ENCODE measurements around the gene CGNL1. TPM values are rescaled to one million over a fixed set of nuclear protein-coding genes. Genes with fewer than 3 reads are reported as not detected.

Gene CGNL1
- total RNA-seq, 4 donors from 2014 or later, result 9.6 to 21.3 (median 13.1) TPM

DNA sequence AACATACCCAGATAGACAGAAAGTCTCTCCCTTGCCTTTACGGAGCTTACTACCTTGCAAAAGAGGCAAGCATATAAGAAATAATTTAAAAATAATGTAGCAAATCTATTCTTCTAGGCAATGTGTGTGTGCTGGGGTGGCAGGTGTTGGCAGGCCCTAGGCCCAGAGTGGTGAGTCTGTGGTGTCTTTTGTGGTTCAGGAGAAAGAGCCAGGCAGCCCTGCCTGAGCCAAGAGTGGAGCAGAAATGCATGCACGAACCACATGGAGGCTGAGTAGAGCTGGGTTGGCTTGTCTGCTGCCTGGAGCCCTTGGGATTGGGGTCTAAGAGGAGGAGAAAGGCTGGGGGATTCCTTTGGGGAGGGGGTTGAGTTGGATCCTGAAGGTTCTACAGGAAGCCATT, 145.2 kb downstream of the CGNL1 start:
- H3K27me3 ChIP-seq, result no peaks in the 10 kb centered on the region
- H3K4me3 ChIP-seq, result no peak overlapping the region
- H3K36me3 ChIP-seq, result peaks cover 0 to 10% (median 2%) of the 10 kb centered on the region in 4 donors
- intact Hi-C loops (cut with DNase I), result loop anchor here (10.0 kb wide), 1 partner anchor 1037 kb away; no protein-coding TSS in a partner anchor
- 86% methylated on average over 2 of the region's 2 CpGs for WGBS
- TF ChIP-seq, protein P1, sequence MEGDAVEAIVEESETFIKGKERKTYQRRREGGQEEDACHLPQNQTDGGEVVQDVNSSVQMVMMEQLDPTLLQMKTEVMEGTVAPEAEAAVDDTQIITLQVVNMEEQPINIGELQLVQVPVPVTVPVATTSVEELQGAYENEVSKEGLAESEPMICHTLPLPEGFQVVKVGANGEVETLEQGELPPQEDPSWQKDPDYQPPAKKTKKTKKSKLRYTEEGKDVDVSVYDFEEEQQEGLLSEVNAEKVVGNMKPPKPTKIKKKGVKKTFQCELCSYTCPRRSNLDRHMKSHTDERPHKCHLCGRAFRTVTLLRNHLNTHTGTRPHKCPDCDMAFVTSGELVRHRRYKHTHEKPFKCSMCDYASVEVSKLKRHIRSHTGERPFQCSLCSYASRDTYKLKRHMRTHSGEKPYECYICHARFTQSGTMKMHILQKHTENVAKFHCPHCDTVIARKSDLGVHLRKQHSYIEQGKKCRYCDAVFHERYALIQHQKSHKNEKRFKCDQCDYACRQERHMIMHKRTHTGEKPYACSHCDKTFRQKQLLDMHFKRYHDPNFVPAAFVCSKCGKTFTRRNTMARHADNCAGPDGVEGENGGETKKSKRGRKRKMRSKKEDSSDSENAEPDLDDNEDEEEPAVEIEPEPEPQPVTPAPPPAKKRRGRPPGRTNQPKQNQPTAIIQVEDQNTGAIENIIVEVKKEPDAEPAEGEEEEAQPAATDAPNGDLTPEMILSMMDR (IDR thresholded peaks at IDR 0.05), result no peak
- TF ChIP-seq POLR2A (IDR thresholded peaks at IDR 0.05; ENCODE audit: low read depth) (no peak), EP300 (IDR thresholded peaks at IDR 0.05) (no peak), POLR2AphosphoS5 (IDR thresholded peaks at IDR 0.05) (no peak)
- H3K27ac ChIP-seq (replicated peaks in 1 of 4), result no peak overlapping the region
- peaks cover 0 to 10% (median 0%) of the 10 kb centered on the region in 4 donors for H3K4me1 ChIP-seq
- DNase-seq (ENCODE audit: extremely low spot score), result no peak
- H3K9me3 ChIP-seq, result no peaks in the 10 kb centered on the region

DNA sequence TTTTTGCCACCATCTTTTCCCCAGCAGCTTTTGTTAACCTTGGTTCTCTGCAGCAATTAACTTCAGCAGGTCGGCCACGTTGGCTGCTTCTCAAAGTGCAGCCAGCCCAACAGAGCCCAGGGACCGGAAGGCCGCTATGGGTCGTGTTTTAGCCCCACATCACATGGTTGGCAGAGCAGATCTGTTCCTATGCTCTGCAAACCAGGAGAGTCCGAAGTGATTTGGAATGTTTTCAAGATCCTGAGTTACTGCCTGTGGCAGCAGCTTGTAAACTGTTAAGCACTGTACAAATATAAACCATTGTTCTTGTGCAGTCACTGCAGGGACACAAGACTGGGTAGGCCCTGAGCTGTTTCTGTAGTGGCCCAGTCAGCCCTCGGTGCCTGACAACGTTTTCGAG, 145.8 kb downstream of the CGNL1 start:
- TF ChIP-seq EP300 (IDR thresholded peaks at IDR 0.05), result no peak
- no peak for TF ChIP-seq POLR2A (IDR thresholded peaks at IDR 0.05; ENCODE audit: low read depth)
- no peak for TF ChIP-seq POLR2AphosphoS5 (IDR thresholded peaks at IDR 0.05)
- TF ChIP-seq, protein P1 (IDR thresholded peaks at IDR 0.05), result no peak
- H3K9me3 ChIP-seq, result no peaks in the 10 kb centered on the region
- H3K4me3 ChIP-seq, result no peak overlapping the region
- peaks cover 0 to 10% (median 2%) of the 10 kb centered on the region in 4 donors for H3K36me3 ChIP-seq
- no peak overlapping the region for H3K27ac ChIP-seq (replicated peaks in 1 of 4)
- peaks cover 0 to 10% (median under 1%) of the 10 kb centered on the region in 4 donors for H3K4me1 ChIP-seq
- intact Hi-C loops (cut with DNase I), result loop anchor here (10.0 kb wide), 1 partner anchor 1037 kb away; no protein-coding TSS in a partner anchor
- 80% methylated on average over 9 of the region's 9 CpGs for WGBS
- DNase-seq (ENCODE audit: extremely low spot score), result no peak
- no peaks in the 10 kb centered on the region for H3K27me3 ChIP-seq

DNA sequence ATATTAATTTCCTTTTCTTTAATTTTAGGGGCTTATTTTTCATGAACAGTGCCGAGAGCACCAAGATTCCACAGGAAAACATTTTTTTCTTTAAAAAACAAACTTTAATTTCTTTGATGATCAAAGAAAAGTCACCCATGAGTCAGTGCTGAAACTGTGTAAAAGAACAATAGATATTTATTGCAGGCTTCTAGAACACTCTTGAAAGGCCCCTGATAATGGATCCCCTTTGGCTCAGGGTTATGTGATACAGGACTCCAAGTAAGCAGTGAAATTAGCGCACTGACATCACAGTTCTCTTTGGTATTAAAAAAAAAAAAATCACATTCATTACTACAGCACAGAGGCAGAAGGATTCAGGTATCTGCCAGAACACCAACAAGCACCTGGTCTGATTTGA, 149.3 kb downstream of the CGNL1 start:
- TF ChIP-seq EP300 (IDR thresholded peaks at IDR 0.05), result no peak
- no peak for TF ChIP-seq POLR2A (IDR thresholded peaks at IDR 0.05; ENCODE audit: low read depth)
- TF ChIP-seq, protein P1 (IDR thresholded peaks at IDR 0.05), result no peak
- no peak for TF ChIP-seq POLR2AphosphoS5 (IDR thresholded peaks at IDR 0.05)
- intact Hi-C loops (cut with DNase I), result loop anchor here (10.0 kb wide), 1 partner anchor 1041 kb away; no protein-coding TSS in a partner anchor
- Histone ChIP-seq H3K4me3 (no peak overlapping the region), H3K27me3 (no peaks in the 10 kb centered on the region), H3K9me3 (no peaks in the 10 kb centered on the region), H3K36me3 (peaks cover 0 to 10% (median 4%) of the 10 kb centered on the region in 4 donors), H3K4me1 (peaks cover 0 to 17% (median 4%) of the 10 kb centered on the region in 4 donors), H3K27ac (replicated peaks in 1 of 4) (no peak overlapping the region)
- DNase-seq (ENCODE audit: extremely low spot score), result no peak
- WGBS, result 96% methylated on average over 2 of the region's 2 CpGs

DNA sequence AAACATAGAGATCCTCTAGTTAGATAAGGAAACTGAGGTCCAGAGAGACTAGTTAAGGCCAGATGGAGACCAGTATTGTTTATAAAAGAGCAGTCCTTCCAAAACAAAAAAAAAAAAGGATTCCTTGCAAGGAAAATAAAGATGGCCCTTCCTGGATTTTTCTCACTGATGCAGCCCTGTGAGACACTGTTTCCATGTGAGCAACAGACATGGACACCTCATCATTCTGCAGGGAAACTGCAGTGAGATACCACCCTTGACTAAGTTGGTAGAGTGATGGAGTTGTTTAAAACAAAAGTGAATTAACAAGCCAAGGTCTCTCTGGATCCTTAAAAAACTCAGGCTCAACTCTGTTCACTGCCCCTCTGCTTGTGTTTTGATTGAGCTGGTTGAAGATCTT, 149.8 kb downstream of the CGNL1 start:
- no peaks in the 10 kb centered on the region for H3K9me3 ChIP-seq
- intact Hi-C loops (cut with DNase I), result loop anchor here (10.0 kb wide), 1 partner anchor 1041 kb away; no protein-coding TSS in a partner anchor
- no peak for DNase-seq (ENCODE audit: extremely low spot score)
- no peak overlapping the region for H3K27ac ChIP-seq (replicated peaks in 1 of 4)
- H3K4me1 ChIP-seq, result peaks cover 0 to 17% (median 4%) of the 10 kb centered on the region in 4 donors
- no peak overlapping the region for H3K4me3 ChIP-seq
- no peaks in the 10 kb centered on the region for H3K27me3 ChIP-seq
- TF ChIP-seq EP300 (IDR thresholded peaks at IDR 0.05) (no peak), POLR2AphosphoS5 (IDR thresholded peaks at IDR 0.05) (no peak), POLR2A (IDR thresholded peaks at IDR 0.05; ENCODE audit: low read depth) (no peak)
- TF ChIP-seq, protein P1 (IDR thresholded peaks at IDR 0.05), result no peak
- H3K36me3 ChIP-seq, result peaks cover 0 to 10% (median 4%) of the 10 kb centered on the region in 4 donors

DNA sequence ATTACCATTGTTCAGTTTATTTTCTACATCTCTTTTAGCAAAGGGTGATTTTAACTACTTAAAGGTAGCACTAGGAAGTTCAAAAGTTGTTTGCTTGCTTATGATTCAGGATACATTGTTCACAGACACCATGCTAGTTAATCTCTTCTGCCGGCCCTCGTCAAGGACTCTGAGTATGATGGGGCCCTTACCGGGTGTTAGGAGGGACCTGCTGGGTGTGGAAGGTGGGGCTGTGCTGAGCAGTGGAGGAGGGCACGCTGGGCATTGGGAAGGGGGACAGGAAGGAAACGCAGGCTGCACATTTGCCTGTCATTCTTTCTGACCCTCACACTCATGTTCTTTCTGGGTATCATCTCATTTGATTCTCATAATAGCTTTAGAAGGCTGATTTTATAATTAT, 150.3 kb downstream of the CGNL1 start:
- H3K27ac ChIP-seq (replicated peaks in 1 of 4), result no peak overlapping the region
- peaks cover 0 to 10% (median 4%) of the 10 kb centered on the region in 4 donors for H3K36me3 ChIP-seq
- no peak for DNase-seq (ENCODE audit: extremely low spot score)
- TF ChIP-seq EP300 (IDR thresholded peaks at IDR 0.05) (no peak), POLR2AphosphoS5 (IDR thresholded peaks at IDR 0.05) (no peak), POLR2A (IDR thresholded peaks at IDR 0.05; ENCODE audit: low read depth) (no peak)
- TF ChIP-seq, protein P1 (IDR thresholded peaks at IDR 0.05), result no peak
- no peaks in the 10 kb centered on the region for H3K9me3 ChIP-seq
- peaks cover 0 to 16% (median 4%) of the 10 kb centered on the region in 4 donors for H3K4me1 ChIP-seq
- no peaks in the 10 kb centered on the region for H3K27me3 ChIP-seq
- H3K4me3 ChIP-seq, result no peak overlapping the region
- 79% methylated on average over 5 of the region's 5 CpGs for WGBS
- intact Hi-C loops (cut with DNase I), result loop anchor here (1.0 to 10.0 kb wide), 2 partner anchors 186 to 1042 kb away; no protein-coding TSS in a partner anchor

Data from esophagus muscularis mucosa (tissue), 4 donors.